GM19468 (cell line): Measurements from ENCODE around the gene SLC35A4.
"Not testable (repeated sequence)": the region's sequence is repeated elsewhere in the genome, so short reads cannot be mapped to it uniquely, and the experiment has no call there.

Experiments used
- ATAC-seq: cut with Tn5 transposase; IDR thresholded peaks from one replicate; pipeline ENCODE4 v1.9.1; 2021; ENCODE audit warnings: mild to moderate bottlenecking, moderate library complexity, moderate number of reproducible peaks; ENCODE audit not compliant: unreplicated experiment; ENCODE audit errors: extremely low read depth

SLC35A4 gene

DNA sequence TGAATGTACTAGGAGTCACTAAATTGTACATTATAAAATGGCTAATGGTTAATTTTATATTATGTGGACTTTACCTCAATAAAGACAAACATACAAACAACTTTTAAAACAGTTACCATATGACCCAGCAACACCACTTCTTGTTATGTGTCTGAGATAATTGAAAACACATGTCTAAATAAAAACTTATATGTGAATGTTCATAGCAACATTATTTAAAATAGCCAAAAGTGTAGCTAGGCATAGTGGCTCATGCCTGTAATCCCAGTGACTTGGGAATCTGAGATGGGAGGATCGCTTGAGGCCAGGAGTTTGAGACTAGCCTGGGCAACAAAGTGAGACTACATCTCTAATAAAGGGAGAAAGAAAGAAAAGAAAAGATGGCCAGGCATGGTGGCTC is 22.9 kb downstream of the SLC35A4 start:
- no peak for ATAC-seq

DNA sequence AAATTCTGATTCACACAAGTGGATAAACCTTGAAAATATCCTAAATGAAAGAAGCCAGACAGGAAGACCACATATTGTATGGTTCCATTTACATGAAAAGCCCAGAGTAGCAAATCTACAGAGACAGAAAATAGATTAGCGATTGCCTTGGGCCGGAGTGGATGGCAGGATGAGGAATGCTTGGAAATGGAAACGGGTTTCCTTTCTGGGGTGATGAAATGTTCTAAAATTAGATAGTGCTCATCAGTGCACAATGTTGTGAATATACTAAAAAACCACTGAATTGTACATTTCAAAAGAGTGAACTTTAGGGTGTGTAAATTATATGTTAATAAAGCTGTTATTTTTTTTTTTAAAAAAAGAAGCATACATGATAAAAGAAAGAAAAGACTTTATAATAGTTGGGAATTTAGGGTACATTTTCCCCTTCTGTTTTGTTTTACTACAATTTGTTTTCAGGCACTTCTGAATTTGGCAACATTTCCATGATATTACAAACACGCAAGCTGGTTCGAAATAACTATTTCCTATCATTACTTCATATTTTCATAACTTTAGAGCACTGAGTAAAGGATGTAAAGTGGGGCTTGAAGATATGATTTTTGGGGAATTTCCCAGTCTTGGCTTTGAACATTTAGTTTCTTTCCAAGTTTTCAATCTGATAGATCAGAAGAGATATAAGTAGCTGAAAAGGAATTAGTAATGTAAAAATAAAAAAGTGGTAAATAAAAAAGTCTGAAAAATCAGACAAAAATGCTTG is 23.9 kb downstream of the SLC35A4 start:
- no peak for ATAC-seq

DNA sequence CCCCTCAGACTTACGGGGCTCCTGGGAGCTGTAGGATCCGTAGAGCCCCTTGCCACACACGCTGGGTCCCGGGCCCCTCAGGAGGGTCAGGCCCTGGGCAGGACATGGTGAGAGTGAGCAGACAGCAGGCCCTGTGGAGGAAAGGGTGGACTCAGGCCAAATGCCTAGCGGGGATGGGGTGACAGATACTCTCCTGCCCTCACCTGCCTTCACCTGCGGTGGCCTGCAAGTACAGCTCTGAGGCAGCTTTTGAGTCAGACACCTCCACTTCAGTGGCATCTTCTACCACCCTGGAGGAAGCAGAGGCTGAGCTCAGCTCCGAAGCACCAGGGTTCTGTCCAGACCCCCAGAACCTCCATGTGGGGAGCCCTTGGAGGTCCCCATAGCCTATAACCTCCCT is 26.2 kb downstream of the SLC35A4 start:
- ATAC-seq, result no peak

DNA sequence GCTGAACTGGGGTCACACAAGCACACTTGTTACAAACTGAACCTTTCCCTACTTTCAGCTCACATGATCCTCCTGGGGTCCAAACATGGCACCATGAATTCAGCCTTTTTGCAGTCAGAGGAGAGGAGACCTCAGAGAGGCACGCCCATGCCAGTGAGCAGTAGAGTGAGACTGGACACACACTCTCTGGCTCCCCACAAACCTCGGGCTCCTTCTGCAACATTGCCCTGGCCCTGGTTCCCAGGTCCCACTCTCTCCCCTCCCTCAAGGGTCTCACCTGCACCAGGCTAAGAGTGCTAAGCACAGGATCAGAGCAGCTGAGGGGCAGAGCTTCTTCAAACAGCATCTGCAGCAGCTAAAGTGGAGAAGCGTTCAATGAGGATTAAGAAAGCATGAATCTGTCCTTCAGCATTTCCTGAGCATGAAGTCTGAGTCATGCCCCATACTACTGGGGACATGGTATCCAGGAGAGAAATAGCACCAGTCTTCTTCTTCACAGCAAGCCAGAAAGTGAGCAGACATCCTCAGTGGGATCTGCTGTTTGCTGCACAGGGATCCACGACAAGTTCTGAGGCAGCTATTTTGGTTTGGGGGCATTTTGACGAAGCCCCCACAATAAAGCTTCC is 27.2 kb downstream of the SLC35A4 start:
- no peak for ATAC-seq

DNA sequence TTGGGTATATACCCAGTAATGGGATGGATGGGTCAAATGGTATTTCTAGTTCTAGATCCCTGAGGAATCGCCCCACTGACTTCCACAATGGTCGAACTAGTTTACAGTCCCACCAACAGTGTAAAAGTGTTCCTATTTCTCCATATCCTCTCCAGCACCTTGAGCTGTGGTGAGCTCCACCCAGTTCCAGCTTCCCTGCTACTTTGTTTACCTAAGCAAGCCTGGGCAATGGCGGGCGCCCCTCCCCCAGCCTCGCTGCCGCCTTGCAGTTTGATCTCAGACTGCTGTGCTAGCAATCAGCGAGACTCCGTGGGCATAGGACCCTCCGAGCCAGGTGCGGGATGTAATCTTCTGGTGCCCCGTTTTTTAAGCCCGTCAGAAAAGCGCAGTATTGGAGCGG is 28.4 kb downstream of the SLC35A4 start:
- ATAC-seq, result not testable (repeated sequence)

DNA sequence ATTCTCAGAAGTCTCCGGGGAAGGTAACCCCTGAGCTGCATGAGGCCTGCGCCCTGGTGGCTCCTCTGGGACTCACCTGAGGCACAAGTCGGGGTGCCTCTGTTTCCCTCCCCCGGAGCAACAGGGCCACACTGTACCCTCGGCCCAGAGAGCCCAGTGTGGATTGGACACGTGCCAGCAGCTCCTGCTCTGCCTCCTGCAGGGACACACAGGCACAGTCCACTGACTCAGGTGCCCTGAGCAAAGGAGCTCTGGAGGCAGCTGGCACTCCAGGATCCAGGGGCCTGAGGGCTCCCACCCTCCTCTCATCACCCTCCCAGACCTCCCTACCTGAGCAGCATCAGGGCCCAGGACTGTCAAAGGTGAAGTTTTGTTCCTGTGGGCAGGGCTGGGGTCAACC is 29.5 kb downstream of the SLC35A4 start:
- ATAC-seq, result no peak

DNA sequence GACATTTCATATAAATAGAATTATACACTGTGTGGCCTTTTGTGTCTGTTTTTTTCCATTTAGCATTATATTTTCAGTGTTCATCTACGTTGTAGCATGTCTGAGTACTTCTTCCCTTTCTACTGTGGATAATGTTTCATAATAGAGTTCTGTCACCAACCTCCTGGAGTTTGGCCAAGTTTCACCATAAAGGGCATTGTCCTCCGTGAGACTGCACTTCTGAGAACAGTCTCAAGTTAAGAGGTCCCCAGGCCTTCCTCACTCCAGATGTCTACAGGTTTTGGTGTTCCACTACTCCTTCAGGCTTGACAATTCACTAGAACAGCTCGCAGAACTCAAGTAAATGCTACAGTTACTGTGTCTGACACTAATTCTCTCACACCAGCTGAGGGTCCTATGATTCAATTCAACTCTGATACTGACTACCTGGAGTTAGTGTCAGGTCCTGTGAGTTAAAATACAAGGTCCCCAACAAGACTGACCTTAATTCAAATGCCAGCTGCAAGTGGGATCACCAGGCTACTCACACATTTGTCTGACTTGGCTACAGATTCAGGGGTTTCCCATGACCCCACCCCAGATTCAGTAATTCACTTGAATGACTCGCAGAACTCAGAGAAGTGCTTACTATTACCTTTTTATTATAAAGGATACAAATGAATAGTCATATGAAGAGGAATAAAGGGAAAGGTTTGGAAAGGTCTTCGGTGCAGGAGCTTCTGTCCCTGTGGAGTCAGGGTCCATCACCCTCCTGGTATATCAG is 31.1 kb downstream of the SLC35A4 start:
- ATAC-seq, result no peak

DNA sequence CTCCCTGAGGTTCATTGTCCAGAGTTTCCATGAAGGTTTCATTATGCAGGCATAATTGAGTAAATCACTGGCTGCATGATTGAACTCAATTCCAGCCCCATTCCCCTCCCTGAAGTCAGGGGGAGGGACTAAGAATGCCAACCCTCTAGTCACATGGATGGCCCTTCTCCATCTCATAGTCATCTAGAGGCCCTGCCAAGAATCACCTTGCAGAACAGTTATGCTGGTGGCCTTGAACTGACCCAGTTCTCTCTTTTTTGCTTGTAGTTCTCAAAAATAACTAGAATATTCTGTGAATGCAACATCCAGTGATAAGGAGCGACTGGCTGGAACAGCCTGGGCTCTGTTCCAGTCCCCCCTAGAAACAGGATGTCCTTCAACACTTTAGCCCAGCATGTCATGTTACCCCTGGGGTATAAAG is 31.7 kb downstream of the SLC35A4 start:
- no peak for ATAC-seq

DNA sequence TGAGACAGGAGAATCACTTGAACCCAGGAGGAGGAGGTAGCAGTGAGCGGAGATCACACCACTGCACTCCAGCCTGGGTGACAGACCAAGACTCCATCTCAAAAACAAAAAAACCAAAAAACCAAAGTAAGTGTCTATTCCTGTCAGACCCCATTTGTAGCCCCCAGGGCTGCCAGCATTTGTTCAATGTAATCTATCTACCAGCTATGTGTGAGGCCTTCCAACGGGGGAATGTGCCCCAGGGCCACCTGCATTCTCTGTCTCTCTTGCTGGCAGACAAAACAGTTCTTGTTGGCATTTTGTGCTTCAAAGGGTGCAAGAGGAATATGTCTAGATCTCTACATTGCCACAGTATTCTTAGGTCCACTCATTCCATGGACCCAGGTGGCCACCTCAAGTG is 34.2 kb downstream of the SLC35A4 start:
- no peak for ATAC-seq

DNA sequence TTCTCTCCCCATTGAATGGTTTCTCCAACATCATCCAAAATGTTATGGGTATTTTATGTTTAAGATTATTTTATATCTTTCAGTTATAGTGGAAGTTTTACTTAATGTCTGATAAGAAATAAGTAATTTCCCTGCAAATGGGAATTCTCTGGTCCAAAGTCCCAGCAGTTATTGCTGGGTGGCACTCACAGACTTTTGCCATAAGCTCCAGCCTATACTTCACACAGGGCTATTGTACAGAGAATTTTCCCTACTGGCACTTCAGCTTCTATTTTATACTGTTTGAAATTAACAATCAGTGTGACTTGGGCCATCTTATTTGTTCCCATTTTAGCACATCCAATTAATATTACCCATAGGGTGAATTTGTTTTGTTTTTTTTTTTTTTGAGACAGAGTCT is 35.5 kb downstream of the SLC35A4 start:
- no peak for ATAC-seq

DNA sequence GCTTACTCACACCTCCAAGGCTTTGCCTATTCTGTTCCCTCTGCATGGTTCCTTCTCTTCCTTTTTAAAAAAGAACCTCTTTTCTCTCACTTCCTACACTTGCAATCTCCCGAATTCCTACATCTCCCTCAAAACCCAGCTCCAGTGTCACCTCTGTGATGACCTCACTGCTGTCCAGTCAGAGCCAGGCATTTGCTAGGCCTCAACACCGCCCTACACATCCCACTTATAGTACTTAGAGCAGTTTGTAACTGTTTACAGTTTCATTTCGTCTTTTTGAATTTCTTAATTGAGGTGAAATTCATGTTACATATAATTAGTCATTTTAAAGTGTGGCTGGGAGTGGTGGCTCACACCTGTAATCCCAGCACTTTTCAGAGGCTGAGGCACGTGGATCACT is 37.5 kb downstream of the SLC35A4 start:
- ATAC-seq, result no peak

DNA sequence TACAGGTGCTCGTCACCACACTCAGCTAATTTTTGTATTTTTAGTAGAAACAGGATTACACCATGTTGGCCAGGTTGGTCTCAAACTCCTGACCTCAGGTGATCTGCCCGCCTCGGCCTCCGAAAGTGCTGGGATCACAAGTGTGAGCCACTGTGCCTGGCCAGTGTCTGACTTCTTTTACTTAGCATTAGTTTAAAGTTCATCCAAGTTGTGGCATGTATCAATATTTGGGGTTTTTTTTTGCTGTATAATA is 38.7 kb downstream of the SLC35A4 start:
- ATAC-seq, result not testable (repeated sequence)

DNA sequence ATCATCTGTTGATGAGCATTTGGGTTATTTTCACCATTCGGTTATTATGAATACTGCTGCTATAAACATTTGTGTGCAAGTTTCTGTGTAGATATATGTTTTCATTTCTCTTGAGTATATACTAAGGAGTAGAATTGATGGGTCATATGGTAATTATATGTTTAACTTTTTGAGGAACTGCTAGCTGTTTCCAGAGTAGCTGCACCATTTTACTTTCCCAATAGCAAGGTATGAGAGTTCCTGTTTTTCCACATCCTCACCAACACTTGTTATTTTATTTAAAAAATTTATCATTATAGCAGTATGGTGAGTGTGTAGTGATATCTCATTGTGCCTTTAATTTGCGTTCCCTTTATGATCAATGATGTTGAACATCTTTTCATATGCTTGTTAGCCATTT is 39.1 kb downstream of the SLC35A4 start:
- ATAC-seq, result no peak

DNA sequence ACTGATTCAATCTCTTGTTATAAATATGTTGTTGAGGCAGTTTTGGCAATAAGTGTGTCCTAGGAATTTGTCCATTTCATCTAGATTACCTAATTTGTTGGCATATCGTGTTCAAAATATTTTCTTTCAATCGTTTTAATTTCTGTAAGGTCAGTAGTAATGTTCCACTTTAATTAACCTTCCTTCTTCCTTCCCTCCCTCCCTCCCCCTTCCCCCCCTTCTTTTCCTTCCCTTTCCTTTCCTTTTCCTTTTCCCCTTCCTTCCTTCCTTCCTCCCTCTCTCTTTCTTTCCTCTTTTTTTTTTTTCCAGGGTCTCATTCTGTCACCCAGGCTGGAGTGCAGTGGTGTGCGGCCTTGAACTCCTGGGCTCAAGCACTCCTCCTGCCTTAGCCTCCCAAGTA is 41.3 kb downstream of the SLC35A4 start:
- ATAC-seq, result no peak

DNA sequence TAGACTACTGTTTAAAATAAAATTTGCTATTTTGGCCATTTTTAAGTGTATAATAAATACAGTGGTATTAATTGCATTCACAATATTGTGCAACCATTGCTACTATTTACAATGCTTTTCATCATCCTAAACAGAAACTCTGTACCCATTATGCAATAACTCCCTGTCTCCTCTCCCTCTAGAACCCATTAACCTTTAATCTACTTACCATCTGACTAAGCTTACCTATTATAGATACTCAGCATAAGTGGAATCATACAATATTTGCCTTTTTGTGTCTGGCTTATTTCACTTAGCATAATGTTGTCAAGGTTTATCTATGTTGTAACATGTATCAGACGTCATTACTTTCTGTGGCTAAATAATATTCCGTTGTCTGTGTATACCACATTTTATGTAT is 42.4 kb downstream of the SLC35A4 start:
- ATAC-seq, result no peak

DNA sequence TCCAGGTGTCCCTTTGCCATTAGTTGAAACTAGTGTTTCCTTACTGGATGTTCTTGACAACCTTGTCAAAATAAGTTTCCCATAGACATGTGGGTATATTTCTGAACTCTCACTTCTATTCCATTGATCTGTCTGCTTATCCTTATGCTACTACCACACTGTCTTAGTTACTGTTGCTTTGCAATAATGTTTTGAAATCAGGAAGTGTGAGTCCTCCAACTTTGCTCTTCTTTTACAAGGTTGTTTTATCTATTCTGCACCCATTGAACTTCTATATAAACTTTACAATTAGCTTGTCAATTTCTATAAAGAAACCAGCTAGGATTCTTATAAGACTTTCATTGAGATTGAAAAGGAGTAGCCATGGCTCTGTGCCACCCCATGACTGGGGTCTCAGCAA is 44.1 kb downstream of the SLC35A4 start:
- ATAC-seq, result no peak

DNA sequence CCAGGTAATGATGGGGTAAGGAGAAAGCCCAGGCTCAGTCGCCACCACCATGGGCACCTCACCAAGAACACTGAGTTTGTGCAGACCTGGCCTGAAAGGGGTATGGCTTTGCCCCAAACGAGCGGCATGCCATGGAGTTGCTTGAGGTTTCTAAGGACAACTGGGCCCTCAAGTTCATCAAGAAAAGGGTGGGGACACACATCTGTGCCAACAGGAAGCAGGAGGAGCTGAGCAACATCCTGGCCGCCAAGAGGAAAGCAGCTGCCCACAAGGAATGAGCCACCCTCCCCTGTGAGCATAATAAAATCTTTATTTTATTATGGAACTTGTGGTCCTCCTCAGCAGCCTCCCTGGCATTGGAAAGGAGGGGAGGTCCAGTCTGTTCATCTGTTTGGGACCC is 44.5 kb downstream of the SLC35A4 start:
- ATAC-seq, result no peak

DNA sequence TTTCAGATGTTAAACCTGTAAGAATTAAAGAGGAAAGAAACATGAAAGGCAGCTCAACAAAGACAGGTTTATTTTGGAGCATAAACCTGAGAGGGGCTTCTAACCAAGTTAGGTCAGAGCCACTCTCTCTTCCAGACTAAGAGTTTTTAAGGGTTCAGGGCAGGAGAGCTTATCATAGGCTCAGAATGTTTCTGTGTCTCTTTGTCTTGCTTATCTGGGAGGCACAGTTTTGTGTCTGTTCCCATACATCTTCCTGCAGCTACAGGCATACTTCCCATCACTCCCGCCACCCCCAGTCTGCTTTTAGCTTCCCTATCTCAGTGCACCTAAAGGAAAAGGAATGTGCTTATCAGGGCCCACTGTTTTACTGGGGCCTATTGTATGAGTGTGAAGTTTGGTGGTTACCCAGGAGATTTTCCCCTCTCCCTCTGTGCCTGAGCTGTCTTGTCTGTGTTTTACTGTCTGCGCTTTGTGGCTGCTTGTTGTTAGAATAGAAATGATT is 46.4 kb downstream of the SLC35A4 start:
- ATAC-seq, result no peak
